Activated T-helper 1 cell treated with anti-CD3 and anti-CD28 coated beads, Interleukin-2, amount 50 U/mL, for 16 hours (primary cell): ENCODE results near the gene CSTPP1.
"Not testable (repeated sequence)": the region's sequence is repeated elsewhere in the genome, so short reads cannot be mapped to it uniquely, and the experiment has no call there.

Source experiments
- DNase-seq, 2 donors: peaks; one replicate each; pipeline ENCODE4 v3.0.0-alpha.2; 2020; ENCODE audit warnings: low read depth in 1 of 2, low spot score in 1 of 2

Gene CSTPP1

DNA sequence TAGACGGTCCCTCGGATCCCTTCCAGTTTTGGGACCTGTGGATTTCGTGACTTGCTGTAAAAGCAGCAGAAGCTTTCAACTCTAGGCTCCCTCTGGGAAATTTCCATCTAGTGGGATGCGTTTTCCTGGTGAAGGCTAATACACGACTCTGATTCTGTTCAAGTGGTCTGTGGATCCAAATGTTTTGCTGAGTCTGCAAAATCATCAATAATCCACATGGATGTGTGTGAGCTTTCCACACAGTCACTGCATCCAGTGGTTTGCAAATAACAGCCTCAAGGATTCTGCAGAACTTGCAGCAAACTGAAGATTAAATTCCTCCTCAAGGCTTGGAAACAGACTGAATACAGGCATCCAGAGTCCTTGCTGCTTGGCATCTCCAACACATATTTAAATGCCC lies 266.0 kb downstream of the CSTPP1 start:
- no peak for DNase-seq

DNA sequence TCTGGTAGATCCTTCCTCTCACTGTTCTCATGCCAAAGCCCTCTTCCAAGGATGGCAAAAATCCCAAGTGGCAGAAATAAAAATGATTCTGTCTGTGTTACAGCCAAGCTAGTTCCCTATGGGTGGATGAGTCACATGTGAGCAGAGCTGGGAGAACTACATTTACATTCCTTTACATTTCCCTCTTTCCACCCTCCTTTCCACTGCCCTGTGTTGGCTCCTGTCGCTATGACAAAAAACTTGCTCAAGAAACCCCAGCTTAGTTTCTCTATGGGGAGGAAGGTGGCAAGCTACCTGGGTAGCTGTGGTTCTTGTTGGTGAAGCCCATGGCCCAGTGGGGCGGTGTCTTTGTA lies 268.1 kb downstream of the CSTPP1 start:
- no peak for DNase-seq

DNA sequence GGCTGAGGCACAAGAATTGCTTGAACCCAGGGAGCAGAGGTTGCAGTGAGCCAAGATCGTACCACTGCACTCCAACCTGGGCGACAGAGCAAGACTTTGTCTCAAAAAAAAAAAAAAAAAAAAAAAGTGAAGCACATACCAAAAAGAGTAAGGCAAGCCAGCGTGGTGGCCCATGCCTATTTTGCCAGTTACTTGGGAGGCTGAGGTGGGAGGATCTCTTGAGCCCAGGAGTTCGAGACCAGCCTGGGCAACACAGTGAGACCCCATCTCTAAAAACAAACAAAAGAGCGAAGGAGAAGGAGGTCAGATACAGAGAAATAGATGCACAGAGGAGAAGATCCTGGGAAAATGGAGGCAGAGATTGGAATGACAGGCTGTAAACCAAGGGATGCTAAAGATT lies 270.0 kb downstream of the CSTPP1 start:
- DNase-seq = not testable (repeated sequence)

DNA sequence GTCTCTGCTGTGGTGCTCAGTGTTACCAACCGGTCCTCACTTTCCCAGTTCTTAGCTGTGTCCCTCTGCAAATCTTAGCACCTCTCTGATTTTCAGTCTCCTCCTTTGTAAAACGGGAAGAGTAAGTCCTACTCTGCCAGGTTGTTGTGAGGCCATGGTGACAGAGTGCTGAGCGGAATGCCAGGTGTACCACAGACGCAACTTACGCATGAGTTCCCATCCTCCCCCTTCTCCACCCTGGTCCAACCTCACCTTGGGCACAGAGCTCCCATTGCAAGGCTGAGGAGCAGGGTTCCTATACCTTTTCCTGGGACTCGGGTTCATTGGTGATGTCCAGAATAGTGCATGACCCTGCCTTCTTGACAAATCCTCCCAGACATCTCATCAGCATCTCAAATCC lies 270.9 kb downstream of the CSTPP1 start:
- no peak for DNase-seq

DNA sequence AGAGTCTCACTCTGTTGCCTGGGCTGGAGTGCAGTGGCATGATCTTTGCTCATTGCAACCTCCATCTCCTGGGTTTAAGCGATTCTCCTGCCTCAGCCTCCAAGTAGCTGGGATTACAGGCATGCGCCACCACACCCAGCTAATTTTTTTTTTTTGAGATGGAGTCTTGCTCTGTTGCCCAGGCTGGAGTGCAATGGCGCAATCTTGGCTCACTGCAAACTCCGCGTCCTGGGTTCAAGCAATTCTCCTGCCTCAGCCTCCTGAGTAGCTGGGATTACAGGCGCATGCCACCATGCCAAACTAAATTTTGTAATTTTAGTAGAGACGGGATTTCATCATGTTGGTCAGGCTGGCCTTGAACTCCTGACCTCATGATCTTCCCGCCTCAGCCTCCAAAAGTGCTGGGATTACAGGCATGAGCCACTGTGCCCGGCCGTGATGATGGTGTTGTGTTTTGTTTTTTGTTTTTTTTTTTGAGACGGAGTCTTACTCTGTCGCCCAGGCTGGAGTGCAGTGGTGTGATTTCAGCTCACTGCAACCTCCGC lies 271.5 kb downstream of the CSTPP1 start:
- not testable (repeated sequence) for DNase-seq

DNA sequence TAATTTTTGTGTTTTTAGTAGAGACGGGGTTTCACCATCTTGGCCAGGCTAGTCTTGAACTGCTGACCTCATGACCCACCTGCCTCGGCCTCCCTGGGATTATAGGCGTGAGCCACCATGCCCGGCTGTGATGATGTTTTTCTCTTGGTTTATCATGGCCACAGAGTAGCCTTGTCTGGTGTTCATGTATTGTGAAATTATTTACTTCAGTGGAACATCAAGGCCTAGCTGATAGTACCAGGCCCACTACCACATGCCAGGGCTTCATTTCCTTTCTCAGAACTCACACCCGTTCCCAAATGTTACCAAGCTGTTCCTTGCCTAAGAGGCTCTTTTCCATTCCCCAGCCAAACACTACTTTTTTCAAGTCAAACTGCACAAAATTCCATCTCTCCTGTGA lies 272.1 kb downstream of the CSTPP1 start:
- no peak for DNase-seq
